Neural progenitor cell (in vitro differentiated cells): ENCODE measurements around the gene MYOF. TPM values are rescaled to one million over a fixed set of nuclear protein-coding genes. Genes with fewer than 3 reads are reported as not detected.

Experiments used
- DNase-seq: peaks from one replicate; pipeline ENCODE4 v3.0.0-alpha.2; 2016; ENCODE audit warnings: low spot score
- H2AFZ ChIP-seq: fragments of 200-600 bp; sonication (generic); replicated peaks from 2 replicates; pipeline ENCODE4 v1.6.1; 2016; ENCODE audit warnings: antibody characterized with exemption
- H3F3A ChIP-seq: fragments of 200-600 bp; sonication (generic); 2 replicates; pipeline ENCODE4 v1.6.1; 2016; ENCODE audit warnings: antibody characterized with exemption, low read depth
- H3K27ac ChIP-seq: fragments of 200-600 bp; sonication (generic); 2 replicates; pipeline ENCODE4 v1.5.1; 2016; ENCODE audit warnings: mild to moderate bottlenecking
- H3K27me3 ChIP-seq: fragments of 200-600 bp; sonication (generic); 2 replicates; pipeline ENCODE4 v1.6.1; 2016; ENCODE audit warnings: mild to moderate bottlenecking, moderate library complexity
- H3K36me3 ChIP-seq: fragments of 200-600 bp; sonication (generic); 2 replicates; pipeline ENCODE4 v1.5.1; 2016
- H3K4me1 ChIP-seq: fragments of 200-600 bp; sonication (generic); 2 replicates; pipeline ENCODE4 v1.6.1; 2016; ENCODE audit warnings: mixed run types
- H3K4me2 ChIP-seq: fragments of 200-600 bp; sonication (generic); 2 replicates; pipeline ENCODE4 v1.6.1; 2016
- H3K4me3 ChIP-seq: fragments of 200-600 bp; sonication (generic); 2 replicates; pipeline ENCODE4 v1.5.1; 2016
- H3K79me2 ChIP-seq: fragments of 200-600 bp; sonication (generic); 2 replicates; pipeline ENCODE4 v1.6.1; 2016; ENCODE audit warnings: low read depth
- H3K9ac ChIP-seq: fragments of 200-600 bp; sonication (generic); 2 replicates; pipeline ENCODE4 v1.6.1; 2016
- H3K9me3 ChIP-seq: fragments of 200-600 bp; sonication (generic); 2 replicates; pipeline ENCODE4 v1.5.1; 2016; ENCODE audit warnings: low read depth
- H4K20me1 ChIP-seq: fragments of 200-600 bp; sonication (generic); 2 replicates; pipeline ENCODE4 v1.6.1; 2016; ENCODE audit warnings: low read depth
- H3K27ac Mint-ChIP-seq: 3 replicates; pipeline ENCODE4 v1.8.0; 2021; ENCODE audit warnings: mixed read lengths
- H3K27me3 Mint-ChIP-seq: 2 replicates; pipeline ENCODE4 v1.8.0; 2022; ENCODE audit warnings: low read depth, mild to moderate bottlenecking, inconsistent platforms, moderate library complexity, mixed read lengths; ENCODE audit not compliant: insufficient read depth
- H3K36me3 Mint-ChIP-seq: 3 replicates; pipeline ENCODE4 v1.8.0; 2021; ENCODE audit warnings: mixed read lengths
- H3K4me1 Mint-ChIP-seq: 3 replicates; pipeline ENCODE4 v1.8.0; 2021; ENCODE audit warnings: mixed read lengths
- H3K4me3 Mint-ChIP-seq: 3 replicates; pipeline ENCODE4 v1.8.0; 2021; ENCODE audit warnings: mild to moderate bottlenecking, moderate library complexity, mixed read lengths
- H3K9me3 Mint-ChIP-seq: 3 replicates; pipeline ENCODE4 v1.8.0; 2020; ENCODE audit warnings: mixed read lengths
- EZH2 ChIP-seq: fragments of 200-600 bp; sonication (generic); IDR thresholded peaks from 2 replicates; pipeline ENCODE4 v1.6.1; 2017; ENCODE audit warnings: antibody characterized with exemption, mild to moderate bottlenecking, moderate library complexity
- EZH2phosphoT487 ChIP-seq: fragments of 200-600 bp; sonication (generic); IDR thresholded peaks from 2 replicates; pipeline ENCODE4 v1.6.1; 2017; ENCODE audit warnings: antibody characterized with exemption
- total RNA-seq: library from RNA; depleted of rRNA; stranded (reverse); fragments of >200 nt; gene quantifications from 2 replicates; pipeline ENCODE4 v1.2.3, GENCODE V29; 2015; ENCODE audit warnings: low replicate concordance
- TF ChIP-seq, protein P1 (sequence below): fragments of 200-600 bp; sonication (generic); IDR thresholded peaks from 2 replicates; pipeline ENCODE4 v1.5.1; 2017; ENCODE audit warnings: antibody characterized with exemption, mild to moderate bottlenecking

Gene MYOF
- total RNA-seq, 1 donor from 2014 or later: 1.6 TPM

DNA sequence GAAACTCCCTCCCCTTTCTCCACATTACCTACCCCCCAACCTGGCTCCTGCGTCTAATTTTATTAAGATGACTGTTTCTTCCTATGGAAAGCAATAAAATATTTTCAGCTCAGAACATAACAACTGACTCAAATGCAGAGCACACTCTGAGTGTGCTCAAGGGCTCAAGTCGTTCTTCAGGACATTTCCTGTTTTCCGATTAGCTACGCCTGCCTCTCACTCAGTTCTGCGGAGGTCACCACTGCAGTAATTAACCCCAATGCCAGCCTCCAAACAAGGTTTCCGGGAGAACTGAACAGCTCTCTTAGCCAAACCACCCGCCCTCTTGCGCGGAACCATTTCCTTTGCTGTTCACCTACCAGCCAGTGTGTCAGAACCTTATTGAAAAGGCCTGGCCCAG is 19.3 kb downstream of the MYOF start:
- H3K27me3 Mint-ChIP-seq: peaks cover 4% of the 10 kb centered on the region

DNA sequence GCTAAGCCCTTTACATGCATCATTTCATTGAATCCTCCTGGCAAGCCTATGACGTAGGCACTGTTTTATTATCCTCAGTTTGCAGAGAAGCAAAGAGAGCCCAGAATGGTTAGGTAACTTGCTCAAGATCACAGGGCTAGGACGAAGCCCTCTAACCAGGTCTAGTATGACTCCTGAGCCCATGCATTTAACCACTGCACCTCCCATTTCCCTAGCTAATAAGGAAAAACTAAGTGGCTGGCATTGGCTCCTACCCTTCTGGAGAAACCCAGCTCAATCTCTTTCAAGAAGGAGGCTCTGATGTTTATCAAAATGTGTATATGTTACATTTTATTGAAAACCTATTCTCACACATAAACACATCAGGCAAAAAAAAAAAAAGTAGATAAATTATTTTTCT is 19.8 kb downstream of the MYOF start:
- Histone ChIP-seq H2AFZ (no peak overlapping the region), H3F3A (no peaks in the 10 kb centered on the region), H3K4me1 (no peaks in the 10 kb centered on the region), H3K4me2 (no peak overlapping the region), H3K9ac (no peak overlapping the region), H3K9me3 (no peaks in the 10 kb centered on the region), H3K27me3 (no peaks in the 10 kb centered on the region), H3K4me3 (no peak overlapping the region), H3K36me3 (no peaks in the 10 kb centered on the region), H3K79me2 (no peaks in the 10 kb centered on the region), H4K20me1 (no peaks in the 10 kb centered on the region), H3K27ac (no peak overlapping the region)
- Mint-ChIP-seq H3K27me3 (peaks cover 4% of the 10 kb centered on the region), H3K36me3 (no peaks in the 10 kb centered on the region), H3K9me3 (no peaks in the 10 kb centered on the region), H3K4me3 (no peak overlapping the region), H3K4me1 (peaks cover 48% of the 10 kb centered on the region), H3K27ac (peak overlapping the region; percentile 83)
- no peak for DNase-seq
- TF ChIP-seq EZH2phosphoT487 (no peak), EZH2 (no peak)
- TF ChIP-seq, protein P1, sequence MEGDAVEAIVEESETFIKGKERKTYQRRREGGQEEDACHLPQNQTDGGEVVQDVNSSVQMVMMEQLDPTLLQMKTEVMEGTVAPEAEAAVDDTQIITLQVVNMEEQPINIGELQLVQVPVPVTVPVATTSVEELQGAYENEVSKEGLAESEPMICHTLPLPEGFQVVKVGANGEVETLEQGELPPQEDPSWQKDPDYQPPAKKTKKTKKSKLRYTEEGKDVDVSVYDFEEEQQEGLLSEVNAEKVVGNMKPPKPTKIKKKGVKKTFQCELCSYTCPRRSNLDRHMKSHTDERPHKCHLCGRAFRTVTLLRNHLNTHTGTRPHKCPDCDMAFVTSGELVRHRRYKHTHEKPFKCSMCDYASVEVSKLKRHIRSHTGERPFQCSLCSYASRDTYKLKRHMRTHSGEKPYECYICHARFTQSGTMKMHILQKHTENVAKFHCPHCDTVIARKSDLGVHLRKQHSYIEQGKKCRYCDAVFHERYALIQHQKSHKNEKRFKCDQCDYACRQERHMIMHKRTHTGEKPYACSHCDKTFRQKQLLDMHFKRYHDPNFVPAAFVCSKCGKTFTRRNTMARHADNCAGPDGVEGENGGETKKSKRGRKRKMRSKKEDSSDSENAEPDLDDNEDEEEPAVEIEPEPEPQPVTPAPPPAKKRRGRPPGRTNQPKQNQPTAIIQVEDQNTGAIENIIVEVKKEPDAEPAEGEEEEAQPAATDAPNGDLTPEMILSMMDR: no peak

More for the DNA sequence above, 19.3 kb downstream of the MYOF start:
- DNase-seq: no peak
- no peak overlapping the region for H3K27ac ChIP-seq
- H3F3A ChIP-seq: no peaks in the 10 kb centered on the region
- TF ChIP-seq EZH2: no peak
- TF ChIP-seq, protein P1: no peak
- TF ChIP-seq EZH2phosphoT487: no peak
- no peaks in the 10 kb centered on the region for H4K20me1 ChIP-seq
- H3K4me2 ChIP-seq: no peak overlapping the region
- H3K9me3 Mint-ChIP-seq: no peaks in the 10 kb centered on the region
- no peaks in the 10 kb centered on the region for H3K4me1 ChIP-seq
- H3K9me3 ChIP-seq: no peaks in the 10 kb centered on the region
- no peak overlapping the region for H3K9ac ChIP-seq
- no peak overlapping the region for H2AFZ ChIP-seq
- H3K36me3 Mint-ChIP-seq: no peaks in the 10 kb centered on the region
- no peak overlapping the region for H3K4me3 Mint-ChIP-seq
- no peaks in the 10 kb centered on the region for H3K27me3 ChIP-seq
- H3K4me1 Mint-ChIP-seq: peaks cover 47% of the 10 kb centered on the region
- H3K27ac Mint-ChIP-seq: no peak overlapping the region
- no peaks in the 10 kb centered on the region for H3K36me3 ChIP-seq
- no peaks in the 10 kb centered on the region for H3K79me2 ChIP-seq
- no peak overlapping the region for H3K4me3 ChIP-seq

DNA sequence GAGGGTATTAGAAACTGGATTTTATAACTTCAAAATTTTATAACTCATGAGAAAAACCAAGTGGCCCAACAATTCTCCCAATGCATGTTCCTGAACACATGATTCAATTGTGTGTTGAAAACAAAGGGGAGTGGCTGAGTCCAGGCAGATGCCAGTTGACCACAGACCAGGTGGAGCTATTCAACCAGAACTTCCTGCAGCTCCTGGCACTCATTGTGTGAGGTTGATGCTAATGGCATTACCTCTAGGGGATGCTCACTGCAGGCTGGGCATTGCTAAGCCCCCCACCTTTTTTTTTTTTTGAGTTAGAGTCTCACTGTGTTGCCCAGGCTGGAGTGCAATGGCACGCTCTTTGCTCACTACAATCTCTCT is 20.3 kb downstream of the MYOF start:
- no peaks in the 10 kb centered on the region for H3K36me3 Mint-ChIP-seq
- H4K20me1 ChIP-seq: no peaks in the 10 kb centered on the region
- H3K4me1 ChIP-seq: no peaks in the 10 kb centered on the region
- H3K27me3 ChIP-seq: no peaks in the 10 kb centered on the region
- H3K9ac ChIP-seq: no peak overlapping the region
- H3K4me3 Mint-ChIP-seq: no peak overlapping the region
- no peaks in the 10 kb centered on the region for H3K36me3 ChIP-seq
- no peaks in the 10 kb centered on the region for H3K79me2 ChIP-seq
- H3K27ac Mint-ChIP-seq: no peak overlapping the region
- H3K4me1 Mint-ChIP-seq: peaks cover 52% of the 10 kb centered on the region
- no peak for DNase-seq
- H3K4me2 ChIP-seq: no peak overlapping the region
- H3K4me3 ChIP-seq: no peak overlapping the region
- H3K27ac ChIP-seq: no peak overlapping the region
- H3K27me3 Mint-ChIP-seq: peaks cover 4% of the 10 kb centered on the region
- no peaks in the 10 kb centered on the region for H3K9me3 ChIP-seq
- H3K9me3 Mint-ChIP-seq: no peaks in the 10 kb centered on the region
- TF ChIP-seq EZH2phosphoT487: no peak
- TF ChIP-seq, protein P1: no peak
- H2AFZ ChIP-seq: no peak overlapping the region
- no peaks in the 10 kb centered on the region for H3F3A ChIP-seq
